GM19438 (cell line): ENCODE data around the gene GABRP.
"Not testable (repeated sequence)": the region's sequence is repeated elsewhere in the genome, so short reads cannot be mapped to it uniquely, and the experiment has no call there.

Experiments used
- ATAC-seq: cut with Tn5 transposase; IDR thresholded peaks from one replicate; pipeline ENCODE4 v1.9.1; 2021; ENCODE audit warnings: low read depth; ENCODE audit not compliant: unreplicated experiment

GABRP gene

GRCh38 chr5:170788626-170789304 lies 5.2 kb downstream of the GABRP start:
- ATAC-seq, result no peak

- ATAC-seq, result no peak
These were observed 7.9 kb downstream of the GABRP start for GRCh38 chr5:170791325-170791954.

- no peak for ATAC-seq
These were observed 9.4 kb downstream of the GABRP start for GRCh38 chr5:170792878-170793277.

- ATAC-seq, result no peak
These were observed 11.6 kb downstream of the GABRP start for GRCh38 chr5:170795154-170795553.

- ATAC-seq, result no peak
These were observed 22.1 kb downstream of the GABRP start for GRCh38 chr5:170805666-170806065.

GRCh38 chr5:170809551-170809950 lies 26.0 kb downstream of the GABRP start:
- no peak for ATAC-seq

GRCh38 chr5:170811719-170812118 lies 28.2 kb downstream of the GABRP start:
- no peak for ATAC-seq

GRCh38 chr5:170813231-170813630 lies 29.7 kb downstream of the GABRP start:
- ATAC-seq, result no peak

GRCh38 chr5:170817195-170817594 lies 33.7 kb downstream of the GABRP start:
- no peak for ATAC-seq

- no peak for ATAC-seq
These were observed 34.7 kb downstream of the GABRP start for GRCh38 chr5:170818232-170818631.

- ATAC-seq, result no peak
These were observed 36.3 kb downstream of the GABRP start for GRCh38 chr5:170819824-170820223.

GRCh38 chr5:170821257-170821800 lies 37.8 kb downstream of the GABRP start:
- no peak for ATAC-seq

- no peak for ATAC-seq
These were observed 42.6 kb downstream of the GABRP start for GRCh38 chr5:170826117-170826516.

GRCh38 chr5:170832241-170832640 lies 48.7 kb downstream of the GABRP start:
- ATAC-seq, result no peak

- ATAC-seq, result not testable (repeated sequence)
These were observed 50.5 kb downstream of the GABRP start for GRCh38 chr5:170833981-170834380.

- ATAC-seq, result no peak
These were observed 52.7 kb downstream of the GABRP start for GRCh38 chr5:170836226-170836625.

GRCh38 chr5:170843870-170844269 lies 60.3 kb downstream of the GABRP start:
- ATAC-seq, result no peak

- no peak for ATAC-seq
These were observed 61.1 kb downstream of the GABRP start for GRCh38 chr5:170844651-170845050.

GRCh38 chr5:170846416-170846815 lies 62.9 kb downstream of the GABRP start:
- no peak for ATAC-seq

- no peak for ATAC-seq
These were observed 63.3 kb downstream of the GABRP start for GRCh38 chr5:170846846-170847245.

GRCh38 chr5:170848033-170848432 lies 64.5 kb downstream of the GABRP start:
- ATAC-seq, result no peak

- no peak for ATAC-seq
These were observed 65.8 kb downstream of the GABRP start for GRCh38 chr5:170849374-170849773.
